ENCODE data around the gene FAM174C.
"Not testable (repeated sequence)": the region's sequence is repeated elsewhere in the genome, so short reads cannot be mapped to it uniquely, and the experiment has no call there.

Gene FAM174C

DNA sequence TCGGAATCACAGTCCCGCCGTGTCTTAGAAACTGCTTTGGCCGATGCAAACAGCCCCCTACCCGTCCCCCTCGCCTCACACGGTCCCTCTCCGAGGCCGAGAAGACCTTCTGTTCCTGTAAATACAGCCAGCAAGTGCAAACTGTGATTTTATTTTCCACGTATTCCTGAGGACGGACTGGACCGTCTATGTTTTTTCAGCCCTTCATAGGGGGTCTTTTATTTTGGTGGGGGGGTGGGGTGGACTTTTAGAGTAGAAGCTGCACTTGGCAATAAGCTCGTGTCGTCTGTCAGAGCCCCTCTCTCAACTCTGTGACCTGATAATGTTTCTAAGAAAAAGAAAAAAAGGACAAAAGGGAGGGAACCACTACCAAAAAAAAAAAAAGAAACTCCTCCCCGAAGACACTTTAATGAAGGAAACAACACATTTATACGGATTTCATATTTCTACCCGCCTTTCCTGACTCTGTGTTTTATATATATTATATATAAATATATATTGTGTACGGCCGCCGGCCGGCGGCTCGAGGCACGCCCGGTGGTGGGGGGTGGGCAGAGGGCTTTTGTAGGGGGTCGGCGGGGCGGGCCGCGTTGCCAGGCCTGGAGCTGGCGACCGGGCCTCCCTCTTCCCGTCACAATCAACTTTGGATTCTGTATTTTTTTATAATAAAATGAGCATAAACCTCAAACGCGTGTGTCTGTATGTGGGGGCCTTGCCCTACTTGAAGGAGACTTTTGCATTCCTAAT is 25.6 kb downstream of the FAM174C start:
- no peak for DNase-seq (ENCODE audit: low read depth in 2 of 2)

- DNase-seq (ENCODE audit: low read depth in 2 of 2), result no peak
Observed at GRCh38 chr19:1302533-1303239, 27.4 kb downstream of the FAM174C start.

DNA sequence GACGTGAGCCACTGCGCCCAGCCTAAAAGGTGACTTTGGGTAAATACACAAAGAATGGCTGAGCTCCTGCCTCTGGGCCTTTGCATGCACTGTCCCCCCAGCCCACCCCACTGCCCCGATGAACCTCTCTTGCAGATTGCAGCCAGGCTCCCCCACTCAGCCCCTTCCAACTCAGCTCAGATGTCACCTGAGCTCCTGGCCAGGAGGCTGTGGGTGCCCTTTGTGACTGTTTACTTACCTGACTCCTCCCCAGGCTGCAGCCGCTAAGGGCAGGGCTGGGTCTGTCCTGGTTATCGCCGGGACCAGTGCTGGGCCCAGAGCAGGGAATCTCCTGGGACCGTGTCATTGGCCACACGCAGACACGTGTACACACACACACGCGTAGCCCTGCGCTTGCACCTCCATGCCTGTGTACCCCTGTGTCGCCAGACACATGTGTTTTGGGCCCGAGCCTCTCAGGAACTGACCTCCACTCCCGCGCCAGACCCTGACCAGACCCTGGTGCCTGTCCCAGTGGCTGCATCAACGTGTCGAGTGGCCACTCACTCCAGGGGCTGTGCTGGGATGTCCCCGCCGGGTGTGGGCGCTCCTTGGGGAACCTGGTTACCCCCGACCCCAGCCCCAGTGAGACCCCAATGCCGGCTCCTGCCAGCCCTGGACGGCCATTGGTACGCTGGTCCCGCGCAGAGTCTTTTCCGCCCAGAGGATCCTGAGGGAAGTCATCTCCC is 29.0 kb downstream of the FAM174C start:
- no peak for DNase-seq (ENCODE audit: low read depth in 2 of 2)

DNA sequence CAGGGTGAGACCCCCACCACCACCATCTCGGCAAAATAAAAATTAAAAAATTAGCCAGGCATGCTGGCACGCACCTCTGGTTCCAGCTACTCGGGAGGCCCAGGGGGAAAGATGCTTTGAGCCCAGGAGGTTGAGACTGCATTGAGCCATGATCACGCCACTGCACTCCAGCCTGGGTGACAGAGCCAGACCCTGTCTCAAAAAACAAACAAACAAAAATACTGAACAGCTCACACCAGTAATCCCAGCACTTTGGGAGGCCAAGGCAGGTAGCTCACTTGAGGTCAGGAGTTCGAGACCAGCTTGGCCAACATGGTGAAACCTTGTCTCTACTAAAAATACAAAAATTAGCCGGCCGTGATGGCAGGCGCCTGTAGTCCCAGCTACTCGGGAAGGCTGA is 30.0 kb downstream of the FAM174C start:
- not testable (repeated sequence) for DNase-seq (ENCODE audit: low read depth in 2 of 2)

DNA sequence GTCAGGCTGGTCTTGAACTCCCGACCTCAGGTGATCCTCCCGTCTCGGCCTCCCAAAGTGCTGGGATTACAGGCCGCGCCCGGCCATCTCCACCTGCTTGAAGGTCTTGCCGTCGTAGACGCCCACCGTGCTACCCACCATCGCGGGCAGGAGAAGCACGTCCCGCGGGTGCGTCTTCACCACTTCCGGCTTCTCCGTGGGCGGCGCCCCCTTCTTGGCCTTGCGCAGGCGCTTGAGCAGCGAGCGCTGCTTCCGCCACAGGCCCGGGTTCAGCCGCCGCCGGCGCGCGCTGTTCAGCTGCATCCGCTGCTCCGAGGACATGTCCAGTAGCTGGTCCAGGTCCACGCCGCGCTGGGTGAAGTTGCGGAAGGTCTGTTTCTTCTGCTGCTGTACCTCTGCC is 32.0 kb downstream of the FAM174C start:
- DNase-seq (ENCODE audit: low read depth in 2 of 2), result no peak

- no peak for DNase-seq (ENCODE audit: low read depth in 2 of 2)
Observed at GRCh38 chr19:1307755-1308303, 32.5 kb downstream of the FAM174C start.

GRCh38 chr19:1308718-1309117 is 33.4 kb downstream of the FAM174C start:
- DNase-seq (ENCODE audit: low read depth in 2 of 2), result no peak

- no peak for DNase-seq (ENCODE audit: low read depth in 2 of 2)
Observed at GRCh38 chr19:1309977-1310852, 34.9 kb downstream of the FAM174C start.

DNA sequence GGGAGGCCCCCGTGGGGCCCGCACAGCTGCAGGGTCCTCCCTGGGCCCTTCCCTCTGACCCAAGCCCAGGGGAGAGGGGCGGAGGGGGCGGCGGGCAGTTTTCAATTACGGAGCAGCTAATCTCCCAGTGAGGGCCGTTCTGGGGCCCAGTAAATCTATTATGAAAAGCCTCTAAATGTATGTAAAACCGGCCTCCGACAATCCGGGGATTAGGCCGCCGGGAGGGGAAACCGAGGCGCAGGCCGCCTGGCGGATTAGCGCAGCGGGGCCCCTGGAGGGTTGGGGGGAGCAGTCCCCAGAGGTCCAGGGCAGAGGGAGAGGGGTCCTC is 35.5 kb downstream of the FAM174C start:
- no peak for DNase-seq (ENCODE audit: low read depth in 2 of 2)

DNA sequence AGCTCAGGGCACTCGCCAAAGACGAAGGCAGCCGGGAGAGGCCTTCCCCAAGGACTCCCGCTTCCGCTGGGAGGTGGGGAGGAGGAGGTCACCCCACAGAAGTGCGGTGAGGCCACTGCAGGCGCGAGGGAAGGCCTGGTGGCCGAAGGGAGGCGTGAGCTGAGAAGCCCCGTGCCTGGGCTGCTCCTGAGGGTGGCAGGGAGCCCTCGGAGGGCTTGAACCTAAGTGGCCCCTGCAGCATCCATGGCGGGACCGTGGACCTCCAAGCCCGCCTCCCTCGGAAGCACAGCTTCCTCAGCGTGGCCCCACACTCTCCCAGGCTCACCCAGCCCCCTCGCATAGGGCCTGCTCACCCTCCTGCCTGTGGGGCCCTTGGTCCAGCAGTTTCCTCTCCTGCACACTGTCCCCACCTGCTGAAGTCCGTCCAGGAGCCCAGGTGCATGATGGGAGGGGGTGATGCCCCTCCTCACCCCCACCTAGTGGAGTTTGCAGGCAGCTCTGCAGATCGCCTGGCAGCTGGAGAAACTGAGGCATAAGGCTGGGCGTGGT is 36.3 kb downstream of the FAM174C start:
- no peak for DNase-seq (ENCODE audit: low read depth in 2 of 2)

DNA sequence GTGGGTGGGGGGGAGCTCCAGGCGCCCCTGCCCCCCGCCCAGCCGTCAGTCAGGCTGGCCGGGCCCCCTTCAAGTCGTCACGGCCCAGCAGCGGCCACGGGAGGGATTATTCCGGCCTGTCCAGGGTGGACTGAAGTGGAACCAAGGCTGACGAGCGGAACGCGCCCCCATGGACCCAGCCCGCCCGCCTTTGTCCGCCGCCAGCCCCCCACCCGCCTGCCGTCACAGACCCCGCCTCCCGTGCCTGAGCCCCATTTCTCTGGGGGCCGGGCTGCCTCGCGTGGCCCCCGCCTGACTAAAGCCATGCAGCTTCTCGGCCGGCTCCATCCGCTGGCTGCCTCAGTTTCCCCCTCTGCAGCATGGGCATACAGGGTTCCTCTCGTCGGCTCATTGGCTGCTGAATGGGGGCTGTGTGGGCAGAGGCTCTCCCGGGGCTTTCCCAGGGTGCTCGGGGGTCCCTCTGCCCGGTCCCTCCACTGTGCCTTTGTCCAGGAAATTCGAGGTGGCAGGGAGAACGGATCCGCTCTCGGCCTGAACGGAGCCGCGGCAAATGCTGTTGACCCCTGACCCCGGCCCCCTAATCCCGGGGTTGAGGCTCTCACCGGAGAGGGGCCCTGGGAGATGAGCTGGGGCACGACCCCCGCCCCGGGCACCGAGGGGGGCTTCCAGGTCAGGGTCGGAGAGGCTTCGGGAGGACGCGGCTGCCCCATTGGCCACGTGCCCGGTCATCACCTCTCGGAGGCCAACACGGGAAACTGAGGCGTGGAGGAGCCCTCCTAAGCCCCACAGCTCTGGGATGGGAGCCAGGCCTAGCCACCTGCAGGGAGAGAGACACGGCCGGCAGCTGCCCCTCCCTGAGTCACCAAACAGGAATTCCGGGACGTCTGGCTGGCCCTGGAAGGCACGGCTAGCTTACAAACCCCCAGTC is 37.7 kb downstream of the FAM174C start:
- DNase-seq (ENCODE audit: low read depth in 2 of 2), result no peak

DNA sequence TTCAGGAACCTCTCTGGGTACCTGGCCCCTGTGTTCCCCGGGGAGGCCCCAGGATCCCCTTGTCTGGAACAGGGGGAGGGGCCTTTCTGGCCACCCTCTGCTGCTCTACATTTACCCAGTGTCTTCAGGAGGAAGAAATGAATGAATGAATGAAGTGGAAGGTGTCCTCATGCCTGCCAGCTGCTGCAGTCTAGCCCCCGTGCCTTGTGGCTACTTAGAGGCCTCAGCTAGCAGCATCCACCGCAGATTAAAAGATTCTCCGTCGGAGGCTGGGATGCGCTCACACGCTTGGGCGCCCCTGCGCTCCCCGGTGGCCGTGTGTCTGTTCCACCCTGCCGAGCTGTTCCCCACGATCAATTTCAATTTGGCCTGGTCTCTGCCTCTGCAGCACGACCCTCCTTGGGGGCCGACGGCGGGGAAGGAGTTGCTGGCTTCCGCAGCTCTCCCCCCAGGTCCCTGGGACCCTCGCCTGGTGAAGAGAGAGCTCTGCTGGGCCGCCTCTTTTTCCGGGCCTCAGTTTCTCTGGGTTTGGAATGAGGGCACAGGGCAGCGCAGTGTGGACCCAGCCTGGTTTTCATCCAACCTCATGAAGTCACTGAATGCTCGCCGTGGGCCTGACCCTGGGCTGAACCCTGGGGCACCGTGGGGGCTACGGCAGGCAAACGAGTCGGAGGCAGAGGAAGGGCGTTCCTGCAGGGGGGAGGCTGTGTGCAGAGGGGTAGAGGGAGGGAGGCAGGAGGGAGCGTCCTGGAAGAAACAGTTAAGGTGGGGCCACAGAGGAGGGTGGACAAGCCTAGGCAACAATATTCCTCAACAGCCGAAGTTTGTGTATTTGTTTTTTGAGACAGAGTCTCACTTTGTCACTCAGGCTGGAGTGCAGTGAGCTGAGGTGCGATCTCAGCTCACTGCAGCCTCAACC is 38.6 kb downstream of the FAM174C start:
- no peak for DNase-seq (ENCODE audit: low read depth in 2 of 2)

DNA sequence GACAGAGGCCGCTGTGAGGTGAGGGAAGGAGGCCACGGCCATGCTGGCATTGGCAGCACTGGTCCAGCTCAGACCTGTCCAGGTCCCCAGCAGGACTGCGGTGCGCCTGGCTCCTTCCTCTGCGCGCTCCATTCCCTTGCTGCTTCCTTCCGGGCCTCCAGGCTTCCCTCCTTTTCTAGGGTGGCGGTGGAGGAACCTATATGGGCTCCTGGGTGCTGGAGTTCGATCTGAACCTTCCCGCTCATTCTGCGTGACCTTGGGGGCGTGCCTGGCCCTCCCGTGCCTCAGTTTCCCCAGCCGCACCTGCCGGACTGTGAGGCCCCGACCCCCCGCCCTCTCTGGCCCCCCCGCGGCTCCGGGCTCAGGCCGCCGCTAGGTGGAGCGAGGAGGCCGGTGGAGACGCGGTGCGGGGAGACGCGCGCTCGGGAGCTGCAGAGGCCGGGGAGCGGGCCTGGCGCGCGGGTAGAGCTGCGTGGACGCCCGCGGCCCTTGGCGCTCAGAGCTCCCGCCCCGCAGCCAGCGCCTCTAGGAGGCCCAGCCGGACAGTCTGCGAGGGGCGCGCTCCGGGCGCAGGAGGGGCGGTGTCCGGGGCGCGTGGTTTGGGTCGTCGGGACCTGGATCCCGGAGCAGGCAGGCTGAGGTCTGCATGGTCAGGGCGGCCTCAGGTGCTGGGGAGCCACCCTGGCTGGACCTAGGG is 40.3 kb downstream of the FAM174C start:
- DNase-seq (ENCODE audit: low read depth in 2 of 2), result no peak

GRCh38 chr19:1316466-1316865 is 41.1 kb downstream of the FAM174C start:
- no peak for DNase-seq (ENCODE audit: low read depth in 2 of 2)

GRCh38 chr19:1317274-1318003 is 42.1 kb downstream of the FAM174C start:
- DNase-seq (ENCODE audit: low read depth in 2 of 2), result no peak

DNA sequence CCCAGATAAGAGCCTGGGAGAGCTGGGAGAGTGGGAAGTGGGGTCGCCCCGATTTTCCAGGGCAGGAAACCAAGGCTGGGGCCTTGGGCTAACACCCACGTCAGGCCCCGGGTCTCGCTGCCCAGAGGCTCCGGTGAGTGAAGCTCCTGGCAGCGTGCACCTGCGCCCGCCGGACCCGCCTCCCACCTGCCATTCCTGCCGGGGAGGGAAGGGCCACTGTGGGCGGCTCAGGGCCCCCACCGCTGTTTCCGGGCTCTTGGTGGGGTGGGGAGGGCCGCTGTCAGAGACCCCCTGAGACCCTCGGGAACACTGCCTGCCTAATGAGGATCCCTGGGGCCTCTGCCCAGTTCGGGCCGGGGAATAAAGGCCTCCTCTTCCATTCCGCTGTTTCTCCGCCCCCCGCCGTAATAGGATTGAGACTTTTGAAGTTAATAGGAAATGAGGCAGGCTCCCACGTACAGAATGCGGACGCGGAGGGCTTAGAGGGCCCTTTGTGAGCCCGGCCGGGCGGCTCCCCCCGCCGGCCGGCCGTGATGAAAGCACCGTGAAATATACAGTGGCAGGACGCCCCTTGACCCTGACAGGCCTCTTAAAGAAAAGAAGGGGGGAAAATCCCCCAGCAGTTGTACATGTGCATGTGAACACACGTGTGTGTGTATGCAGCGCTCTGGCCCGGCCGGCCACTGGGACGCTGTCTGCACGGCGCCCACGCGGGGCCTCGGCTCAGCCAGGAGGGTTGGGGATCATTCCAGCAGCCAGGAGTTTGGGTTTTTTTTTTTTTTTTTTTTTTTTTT is 43.5 kb downstream of the FAM174C start:
- no peak for DNase-seq (ENCODE audit: low read depth in 2 of 2)

DNA sequence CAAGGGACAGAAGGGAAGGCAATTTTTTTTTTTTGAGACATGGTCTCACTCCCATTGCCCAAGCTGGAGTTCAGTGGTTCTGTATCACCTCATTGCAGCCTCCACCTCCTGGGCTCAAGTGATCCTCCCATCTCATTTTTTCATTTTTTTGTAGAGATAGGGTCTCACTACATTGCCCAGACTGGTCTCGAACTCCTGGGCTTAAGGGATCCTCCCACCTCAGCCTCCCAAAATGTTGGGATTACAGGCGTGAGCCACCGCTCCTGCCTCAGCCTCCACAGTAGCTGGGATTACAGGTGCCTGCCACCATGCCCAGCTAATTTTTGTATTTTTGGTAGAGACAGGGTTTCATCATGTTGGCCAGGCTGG is 44.9 kb downstream of the FAM174C start:
- not testable (repeated sequence) for DNase-seq (ENCODE audit: low read depth in 2 of 2)

All from stimulated activated CD8-positive, alpha-beta memory T cell treated with anti-CD3 and anti-CD28 coated beads, Interleukin-15, amount 100 ng/mL, for 4 hours (primary cell).